ENCODE measurements around the gene HSPA12B. TPM values are rescaled to one million over a fixed set of nuclear protein-coding genes. Genes with fewer than 3 reads are reported as not detected.

The HSPA12B gene
- total RNA-seq, 4 donors from 2014 or later, result 0.64 to 4.6 (median 1.8) TPM

- intact Hi-C loops (cut with DNase I), result no loop called here
- DNase-seq, result no peak
- no peak overlapping the region for H3K4me3 ChIP-seq
Observed at GRCh38 chr20:3739054-3739925, 6.8 kb downstream of the HSPA12B start.

DNA sequence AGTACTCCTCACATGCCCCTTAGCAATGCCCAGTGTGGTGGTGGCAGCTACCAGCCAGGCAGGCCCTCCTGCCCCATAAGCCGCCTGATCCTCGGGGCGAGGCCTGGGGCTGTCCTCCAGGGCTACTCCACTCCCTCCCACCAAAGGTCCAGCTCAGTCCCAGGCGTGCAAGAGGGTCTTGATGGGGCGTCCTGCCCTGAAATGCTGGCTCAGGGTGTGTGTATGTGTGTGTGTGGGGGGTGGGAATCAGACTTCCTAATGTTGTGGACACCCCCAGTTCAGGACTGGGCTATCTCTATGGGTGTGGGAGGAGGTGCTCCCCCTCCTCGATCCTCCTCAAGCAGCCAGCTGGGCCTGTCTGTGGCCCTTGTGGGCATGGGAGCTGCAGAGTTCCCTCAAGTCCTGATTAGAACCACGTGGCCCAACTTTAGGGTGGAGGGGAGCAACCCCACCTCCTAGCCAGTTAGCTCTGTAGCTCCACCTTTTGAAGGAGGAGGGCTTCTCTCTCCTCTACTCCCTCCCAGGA, 7.5 kb downstream of the HSPA12B start:
- no peaks in the 10 kb centered on the region for H3K9me3 ChIP-seq
- H3K4me3 ChIP-seq, result no peak overlapping the region
- peak overlapping the region; percentile 46 to 79 (median 66) for H3K27ac ChIP-seq
- H3K36me3 ChIP-seq, result no peaks in the 10 kb centered on the region
- intact Hi-C loops (cut with DNase I), result no loop called here
- TF ChIP-seq CTCF (IDR thresholded peaks at IDR 0.05), result no peak
- TF ChIP-seq POLR2A (IDR thresholded peaks at IDR 0.05), result no peak
- DNase-seq, result no peak
- WGBS, 2 donors, result 80 to 93% methylated on average over 1 to 3 of the region's 7 CpGs
- peaks cover 0 to 9% (median 0%) of the 10 kb centered on the region in 4 donors for H3K27me3 ChIP-seq
- peaks cover 0 to 44% (median 6%) of the 10 kb centered on the region in 3 donors for H3K4me1 ChIP-seq

More at GRCh38 chr20:3739054-3739925, 6.8 kb downstream of the HSPA12B start:
- TF ChIP-seq CTCF (IDR thresholded peaks at IDR 0.05) (no peak), POLR2A (IDR thresholded peaks at IDR 0.05) (no peak)
- 74 to 75% methylated on average over 13 of the region's 19 CpGs for WGBS, 2 donors
- H3K36me3 ChIP-seq, result no peaks in the 10 kb centered on the region
- H3K9me3 ChIP-seq, result no peaks in the 10 kb centered on the region
- H3K27ac ChIP-seq, result peak overlapping the region; percentile 46 to 79 (median 66)
- peaks cover 0 to 2% (median 0%) of the 10 kb centered on the region in 4 donors for H3K27me3 ChIP-seq
- H3K4me1 ChIP-seq, result peaks cover 0 to 40% (median 3%) of the 10 kb centered on the region in 3 donors

DNA sequence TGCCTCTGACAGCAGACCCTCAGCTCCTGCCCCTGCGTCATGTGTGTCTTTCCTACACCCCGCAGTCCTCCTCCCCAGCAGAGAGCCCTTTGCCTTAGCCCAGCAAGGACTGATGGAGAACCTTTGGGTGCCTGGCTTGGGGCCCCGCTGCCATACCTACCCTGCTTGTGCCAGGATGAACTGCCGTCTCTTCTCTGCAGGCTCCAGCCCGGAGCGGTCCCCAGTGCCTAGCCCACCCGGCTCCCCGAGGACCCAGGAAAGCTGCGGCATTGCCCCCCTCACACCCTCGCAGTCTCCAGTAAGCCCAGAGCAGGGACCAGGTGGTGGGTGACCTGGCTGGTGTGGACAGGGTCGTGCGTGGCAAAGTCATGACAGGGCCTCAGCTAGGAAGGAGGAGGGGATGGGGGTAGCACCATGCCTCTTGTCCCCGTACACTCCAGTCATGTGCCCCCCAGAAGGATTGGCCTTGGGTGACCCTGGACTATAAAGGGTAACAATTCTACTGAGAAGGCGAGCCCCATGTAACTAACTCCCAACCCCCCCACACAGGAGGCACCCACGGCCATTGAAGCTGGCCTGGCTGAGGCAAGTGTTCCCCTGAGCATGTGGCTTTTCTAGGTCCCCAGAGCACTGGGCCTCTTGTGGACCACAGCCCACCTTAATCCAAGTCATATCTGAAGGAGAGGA, 8.3 kb downstream of the HSPA12B start:
- Histone ChIP-seq H3K36me3 (no peaks in the 10 kb centered on the region), H3K9me3 (no peaks in the 10 kb centered on the region), H3K4me3 (no peak overlapping the region), H3K4me1 (peaks cover 0 to 52% (median 6%) of the 10 kb centered on the region in 3 donors), H3K27ac (peak overlapping the region in 3 of 4 donors; percentile 57 to 79 (median 76)), H3K27me3 (peaks cover 0 to 16% (median 0%) of the 10 kb centered on the region in 4 donors)
- 86 to 93% methylated on average over 3 to 11 of the region's 15 CpGs for whole genome bisulfite sequencing, 2 donors
- DNase-seq, result no peak
- intact Hi-C loops (cut with DNase I), result no loop called here
- no peak for TF ChIP-seq POLR2A (IDR thresholded peaks at IDR 0.05)
- no peak for TF ChIP-seq CTCF (IDR thresholded peaks at IDR 0.05)

DNA sequence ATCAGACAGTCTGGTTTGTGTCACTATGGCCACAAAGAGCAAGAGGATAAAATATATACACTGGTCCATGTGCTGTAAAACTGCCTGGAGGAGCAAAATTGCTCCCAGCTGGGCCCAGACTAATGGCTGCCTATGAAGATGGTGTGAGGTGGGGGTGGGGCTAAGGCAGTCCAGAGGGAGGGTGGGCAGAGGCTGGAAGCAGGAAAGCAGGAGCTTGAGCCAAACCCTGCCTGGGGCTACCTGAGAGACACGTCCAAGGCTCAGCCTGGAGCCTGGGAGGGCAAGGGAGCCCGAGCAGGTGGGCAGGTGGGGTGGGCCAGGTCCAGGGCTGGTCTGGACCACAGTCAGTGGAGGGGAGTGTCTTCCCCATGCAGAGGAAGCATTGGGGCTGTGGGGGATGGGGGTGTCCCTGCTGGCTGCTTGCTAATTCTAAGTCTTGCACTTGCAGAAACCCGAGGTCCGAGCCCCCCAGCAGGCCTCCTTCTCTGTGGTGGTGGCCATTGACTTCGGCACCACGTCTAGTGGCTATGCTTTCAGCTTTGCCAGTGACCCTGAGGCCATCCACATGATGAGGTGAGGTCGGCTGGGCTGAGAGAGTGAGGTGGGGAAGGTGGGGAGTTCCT, 9.5 kb downstream of the HSPA12B start:
- TF ChIP-seq POLR2A (IDR thresholded peaks at IDR 0.05), result no peak
- TF ChIP-seq CTCF (IDR thresholded peaks at IDR 0.05), result no peak
- Histone ChIP-seq H3K4me3 (no peak overlapping the region), H3K4me1 (peaks cover 0 to 43% (median 6%) of the 10 kb centered on the region in 3 donors), H3K27ac (no peak overlapping the region), H3K9me3 (no peaks in the 10 kb centered on the region), H3K27me3 (peaks cover 0 to 19% (median 0%) of the 10 kb centered on the region in 4 donors), H3K36me3 (no peaks in the 10 kb centered on the region)
- intact Hi-C loops (cut with DNase I), result no loop called here
- WGBS, 2 donors, result 67% methylated on average over 5 of the region's 7 CpGs; no CpG with 5 or more reads in 1 of the 2 donors
- no peak for DNase-seq

Measured in esophagus squamous epithelium (tissue), 5 donors.